A673 (cell line): ENCODE data around the gene MAPK8IP3. TPM values are rescaled to one million over a fixed set of nuclear protein-coding genes. Genes with fewer than 3 reads are reported as not detected.

Experiments
- BruUV-seq: library from RNA; stranded (reverse); fragments of 400-500 nt; replicated peaks from 2 replicates; lab custom pipeline; 2021; lab: Mats Ljungman, UMichigan
- CTCF ChIA-PET: fragments of 300-600 bp; sonication (Branson Sonifier 250); formaldehyde crosslinking; loops from one replicate; lab custom pipeline; 2022; ENCODE audit warnings: antibody characterized with exemption; lab: Charles Lee
- POLR2A ChIA-PET: fragments of 300-600 bp; sonication (Branson Sonifier 250); formaldehyde crosslinking; loops from one replicate; lab custom pipeline; 2022; ENCODE audit warnings: antibody characterized with exemption; ENCODE audit not compliant: low non-redundant PET; lab: Charles Lee
- DNase-seq: peaks from one replicate; pipeline ENCODE4 v3.0.0-alpha.2; 2015; ENCODE audit warnings: low spot score
- H3K27ac ChIP-seq: fragments of 200-600 bp; sonication (generic); 2 replicates; pipeline ENCODE4 v1.5.1; 2016; ENCODE audit warnings: mixed run types, low read depth, mild to moderate bottlenecking, mixed read lengths, antibody characterized with exemption, low read length; ENCODE audit not compliant: poor library complexity, severe bottlenecking
- H3K27me3 ChIP-seq: fragments of 200-600 bp; sonication (generic); replicated peaks from 2 replicates; pipeline ENCODE4 v1.6.1; 2017; ENCODE audit warnings: mixed run types, low read depth, mild to moderate bottlenecking, mixed read lengths, antibody characterized with exemption, low read length; ENCODE audit not compliant: insufficient read depth, poor library complexity
- H3K36me3 ChIP-seq: fragments of 200-600 bp; sonication (generic); 2 replicates; pipeline ENCODE4 v1.6.1; 2016; ENCODE audit warnings: mixed run types, mild to moderate bottlenecking, mixed read lengths, antibody characterized with exemption, low read length; ENCODE audit not compliant: insufficient read depth, poor library complexity, severe bottlenecking
- H3K4me1 ChIP-seq: fragments of 200-600 bp; sonication (generic); 2 replicates; pipeline ENCODE4 v1.6.1; 2017; ENCODE audit warnings: mixed run types, mild to moderate bottlenecking, mixed read lengths, antibody characterized with exemption, low read length; ENCODE audit not compliant: insufficient read depth, poor library complexity, severe bottlenecking
- H3K4me3 ChIP-seq: fragments of 200-600 bp; sonication (generic); 2 replicates; pipeline ENCODE4 v1.5.1; 2016; ENCODE audit warnings: low read depth, mixed run types, mild to moderate bottlenecking, mixed read lengths, low read length; ENCODE audit not compliant: poor library complexity, severe bottlenecking
- H3K9me3 ChIP-seq: fragments of 200-600 bp; sonication (generic); 2 replicates; pipeline ENCODE4 v1.6.1; 2016; ENCODE audit warnings: mixed run types, low read depth, mild to moderate bottlenecking, mixed read lengths, antibody characterized with exemption, low read length; ENCODE audit not compliant: poor library complexity, severe bottlenecking
- CTCF ChIP-seq: fragments of 300-800, 200-600 bp; sonication (generic); conservative IDR thresholded peaks from 2 replicates; pipeline ENCODE4 v1.5.1; 2017; ENCODE audit warnings: low read depth, mild to moderate bottlenecking, antibody characterized with exemption, low read length, moderate library complexity, mixed read lengths
- EZH2 ChIP-seq: fragments of 200-600 bp; sonication (generic); IDR thresholded peaks from 2 replicates; pipeline ENCODE4 v1.6.1; 2017; ENCODE audit warnings: borderline replicate concordance, low read depth, mild to moderate bottlenecking, mixed read lengths, antibody characterized with exemption, low read length; ENCODE audit not compliant: poor library complexity, severe bottlenecking
- intact Hi-C: fragments of 100-400 bp; cut with micrococcal nuclease; formaldehyde crosslinking; loops from one replicate; pipeline ENCODE4 v1.10.0; 2022; ENCODE audit not compliant: unreplicated experiment
- total RNA-seq: library from RNA; stranded (reverse); gene quantifications from 2 replicates; pipeline ENCODE4 v1.2.3, GENCODE V29; 2021

The MAPK8IP3 gene
- total RNA-seq, 1 experiment from 2014 or later = 69.2 TPM

- CTCF ChIA-PET = no interaction called here
- intact Hi-C loops = no loop called here
- Histone ChIP-seq H3K9me3 (no peaks in the 10 kb centered on the region), H3K4me3 (no peak overlapping the region), H3K4me1 (peaks cover 4% of the 10 kb centered on the region), H3K27ac (no peak overlapping the region), H3K36me3 (peaks cover 20% of the 10 kb centered on the region), H3K27me3 (no peaks in the 10 kb centered on the region)
- POLR2A ChIA-PET = no interaction called here
- no TSS peak for BruUV-seq
- no peak for TF ChIP-seq EZH2
- TF ChIP-seq CTCF = no peak
- no peak for DNase-seq
Measured at GRCh38 chr16:1766701-1767100, 60.7 kb downstream of the MAPK8IP3 start.

- Histone ChIP-seq H3K4me1 (peaks cover 4% of the 10 kb centered on the region), H3K4me3 (no peak overlapping the region), H3K27me3 (no peaks in the 10 kb centered on the region), H3K9me3 (no peaks in the 10 kb centered on the region), H3K36me3 (peaks cover 20% of the 10 kb centered on the region), H3K27ac (no peak overlapping the region)
- no TSS peak for BruUV-seq
- no peak for DNase-seq
- intact Hi-C loops = no loop called here
- no peak for TF ChIP-seq EZH2
- no peak for TF ChIP-seq CTCF
- ChIA-PET CTCF (no interaction called here), POLR2A (no interaction called here)
Measured at GRCh38 chr16:1767116-1767994, 61.4 kb downstream of the MAPK8IP3 start.

- no peak for DNase-seq
- ChIA-PET CTCF (no interaction called here), POLR2A (no interaction called here)
- TF ChIP-seq EZH2 = no peak
- no peaks in the 10 kb centered on the region for H3K9me3 ChIP-seq
- H3K27me3 ChIP-seq = no peaks in the 10 kb centered on the region
- H3K4me1 ChIP-seq = peaks cover 4% of the 10 kb centered on the region
- BruUV-seq = no TSS peak
- peaks cover 20% of the 10 kb centered on the region for H3K36me3 ChIP-seq
- intact Hi-C loops = no loop called here
- H3K27ac ChIP-seq = no peak overlapping the region
- no peak overlapping the region for H3K4me3 ChIP-seq
Measured at GRCh38 chr16:1768061-1768766, 62.2 kb downstream of the MAPK8IP3 start.
